Lung (tissue), 12 donors: ENCODE measurements around the gene GPR107. TPM values are rescaled to one million over a fixed set of nuclear protein-coding genes. Genes with fewer than 3 reads are reported as not detected.
"Not testable (repeated sequence)": the region's sequence is repeated elsewhere in the genome, so short reads cannot be mapped to it uniquely, and the experiment has no call there.

ENCODE experiments used
- ATAC-seq: fragments of 200-7000 bp; cut with Tn5 transposase; one replicate; pipeline ENCODE4 v1.9.1; 2020; ENCODE audit warnings: moderate number of reproducible peaks; ENCODE audit not compliant: insufficient read depth, low FRiP score
- DNase-seq, 3 donors: peaks; one replicate each; pipeline ENCODE4 v3.0.0-alpha.2; 2013 to 2017
- H3K27ac ChIP-seq, 2 donors: one replicate each; pipeline ENCODE4 v1.5.1; 2013; ENCODE audit warnings: mild to moderate bottlenecking in 2 of 2, moderate library complexity in 2 of 2, control low read depth in 1 of 2, inconsistent platforms in 1 of 2, low read depth in 1 of 2, low read length in 1 of 2
- H3K27me3 ChIP-seq, 3 donors: one replicate each; pipeline ENCODE4 v1.5.1; 2013; ENCODE audit warnings: low read length in 2 of 3; ENCODE audit not compliant: control insufficient read depth in 3 of 3, insufficient read depth in 3 of 3
- H3K36me3 ChIP-seq, 4 donors: one replicate each; pipeline ENCODE4 v1.5.1; 2013; ENCODE audit warnings: low read length in 4 of 4, mild to moderate bottlenecking in 1 of 4, moderate library complexity in 1 of 4; ENCODE audit not compliant: control insufficient read depth in 4 of 4, insufficient read depth in 4 of 4
- H3K4me1 ChIP-seq, 5 donors: one replicate each; pipeline ENCODE4 v1.5.1; 2013; ENCODE audit warnings: low read length in 5 of 5, mild to moderate bottlenecking in 2 of 5, moderate library complexity in 1 of 5; ENCODE audit not compliant: control insufficient read depth in 5 of 5, insufficient read depth in 5 of 5
- H3K4me3 ChIP-seq: one replicate; pipeline ENCODE4 v1.5.1; 2013; ENCODE audit warnings: mild to moderate bottlenecking, control low read depth, moderate library complexity
- H3K9ac ChIP-seq, 2 donors: one replicate each; pipeline ENCODE4 v1.5.1; 2013; ENCODE audit warnings: low read length in 2 of 2, control low read depth in 1 of 2; ENCODE audit not compliant: insufficient read depth in 1 of 2
- H3K9me3 ChIP-seq, 4 donors: one replicate each; pipeline ENCODE4 v1.5.1; 2013; ENCODE audit warnings: low read length in 3 of 4, mild to moderate bottlenecking in 1 of 4, moderate library complexity in 1 of 4; ENCODE audit not compliant: control insufficient read depth in 4 of 4, insufficient read depth in 3 of 4
- WGBS, 2 donors: extraction: QIAGEN DNeasy Blood & Tissue Kit; methylation state at CpG; one replicate each; pipeline ENCODE4 v1.1.7; 2013; 5-methylcytosine and 5-hydroxymethylcytosine counted together
- polyA plus RNA-seq, 2 donors: library from polyadenylated mRNA; stranded (reverse); fragments of 200-250 nt; gene quantifications; one replicate each; pipeline ENCODE4 v1.2.1, GENCODE V29; 2013
- total RNA-seq, 2 donors: library from RNA; depleted of rRNA in 1 of 2; stranded (reverse); fragments of >200 nt in 1 of 2; gene quantifications; one replicate each; pipeline ENCODE4 v1.2.1, GENCODE V29; 2014 to 2021
- TF ChIP-seq, protein P1 (sequence below): IDR thresholded peaks from 2 replicates; pipeline ENCODE4 v1.5.1; 2012; ENCODE audit warnings: mild to moderate bottlenecking; ENCODE audit errors: control extremely low read depth, extremely low read depth
- donor health status: control.
- donor health status: control.
- donor health status: Bipolar disorder and iron deficiency.
- donor health status: healthy.
- donor health status: DM: yes; HTN: yes; CAD: no.

Gene GPR107
- total and polyA plus RNA-seq, 4 donors: 11.0 to 180 (median 33.2) TPM

DNA sequence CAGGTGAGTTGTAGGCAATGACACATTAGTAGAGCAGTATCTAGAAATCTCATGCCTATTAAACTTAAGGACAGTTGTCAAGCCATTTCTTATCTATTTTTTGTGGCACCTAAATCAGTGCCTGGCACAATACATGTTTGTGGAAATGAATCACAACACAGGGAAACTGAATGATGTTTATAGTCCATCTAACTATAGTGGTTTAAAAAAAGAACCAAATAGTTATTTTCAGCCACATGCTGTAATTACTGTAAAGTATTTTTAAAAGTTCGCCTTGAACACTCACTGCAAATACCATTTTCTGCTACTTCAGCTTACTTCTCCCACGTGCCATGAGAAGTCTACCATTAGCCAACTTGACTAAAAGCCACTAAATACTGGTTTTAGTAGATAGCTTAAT lies 32.6 kb upstream of the GPR107 start:
- WGBS, 2 donors: 58 to 81% methylated on average over 2 of the region's 2 CpGs
- TF ChIP-seq, protein P1, sequence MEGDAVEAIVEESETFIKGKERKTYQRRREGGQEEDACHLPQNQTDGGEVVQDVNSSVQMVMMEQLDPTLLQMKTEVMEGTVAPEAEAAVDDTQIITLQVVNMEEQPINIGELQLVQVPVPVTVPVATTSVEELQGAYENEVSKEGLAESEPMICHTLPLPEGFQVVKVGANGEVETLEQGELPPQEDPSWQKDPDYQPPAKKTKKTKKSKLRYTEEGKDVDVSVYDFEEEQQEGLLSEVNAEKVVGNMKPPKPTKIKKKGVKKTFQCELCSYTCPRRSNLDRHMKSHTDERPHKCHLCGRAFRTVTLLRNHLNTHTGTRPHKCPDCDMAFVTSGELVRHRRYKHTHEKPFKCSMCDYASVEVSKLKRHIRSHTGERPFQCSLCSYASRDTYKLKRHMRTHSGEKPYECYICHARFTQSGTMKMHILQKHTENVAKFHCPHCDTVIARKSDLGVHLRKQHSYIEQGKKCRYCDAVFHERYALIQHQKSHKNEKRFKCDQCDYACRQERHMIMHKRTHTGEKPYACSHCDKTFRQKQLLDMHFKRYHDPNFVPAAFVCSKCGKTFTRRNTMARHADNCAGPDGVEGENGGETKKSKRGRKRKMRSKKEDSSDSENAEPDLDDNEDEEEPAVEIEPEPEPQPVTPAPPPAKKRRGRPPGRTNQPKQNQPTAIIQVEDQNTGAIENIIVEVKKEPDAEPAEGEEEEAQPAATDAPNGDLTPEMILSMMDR: no peak
- no peak for ATAC-seq

DNA sequence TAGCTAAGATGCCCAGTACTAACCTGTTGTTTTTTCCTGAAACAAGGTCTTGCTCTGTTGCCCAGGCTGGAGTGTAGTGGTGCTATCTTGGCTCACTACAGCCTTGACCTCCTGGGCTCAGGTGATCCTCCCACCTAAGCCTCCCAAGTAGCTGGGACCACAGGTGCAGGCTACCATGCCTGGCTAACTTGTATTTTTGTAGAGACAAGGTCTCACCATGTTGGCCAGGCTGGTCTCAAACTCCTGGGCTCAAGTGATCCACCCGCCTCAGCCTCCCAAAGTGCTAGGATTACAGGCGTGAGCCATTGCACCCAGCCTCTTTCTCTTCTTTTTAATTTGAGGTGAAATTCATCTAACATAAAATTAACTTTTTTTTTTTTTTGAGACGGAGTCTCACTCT lies 31.9 kb upstream of the GPR107 start:
- H3K27ac ChIP-seq, H3K27me3 ChIP-seq, H3K4me3 ChIP-seq, H3K9me3 ChIP-seq, DNase-seq, H3K9ac ChIP-seq, H3K4me1 ChIP-seq, ATAC-seq, H3K36me3 ChIP-seq: not testable (repeated sequence)
- 96 to 98% methylated on average over 3 of the region's 3 CpGs for WGBS, 2 donors

More for the DNA sequence above, 32.6 kb upstream of the GPR107 start:
- Histone ChIP-seq H3K4me3 (no peak overlapping the region), H3K9me3 (peaks cover 0 to 2% (median 0%) of the 10 kb centered on the region in 4 donors), H3K27me3 (no peaks in the 10 kb centered on the region), H3K9ac (no peak overlapping the region), H3K27ac (no peak overlapping the region), H3K36me3 (no peaks in the 10 kb centered on the region), H3K4me1 (peaks cover 0 to 4% (median 2%) of the 10 kb centered on the region in 5 donors)
- no peak for DNase-seq

DNA sequence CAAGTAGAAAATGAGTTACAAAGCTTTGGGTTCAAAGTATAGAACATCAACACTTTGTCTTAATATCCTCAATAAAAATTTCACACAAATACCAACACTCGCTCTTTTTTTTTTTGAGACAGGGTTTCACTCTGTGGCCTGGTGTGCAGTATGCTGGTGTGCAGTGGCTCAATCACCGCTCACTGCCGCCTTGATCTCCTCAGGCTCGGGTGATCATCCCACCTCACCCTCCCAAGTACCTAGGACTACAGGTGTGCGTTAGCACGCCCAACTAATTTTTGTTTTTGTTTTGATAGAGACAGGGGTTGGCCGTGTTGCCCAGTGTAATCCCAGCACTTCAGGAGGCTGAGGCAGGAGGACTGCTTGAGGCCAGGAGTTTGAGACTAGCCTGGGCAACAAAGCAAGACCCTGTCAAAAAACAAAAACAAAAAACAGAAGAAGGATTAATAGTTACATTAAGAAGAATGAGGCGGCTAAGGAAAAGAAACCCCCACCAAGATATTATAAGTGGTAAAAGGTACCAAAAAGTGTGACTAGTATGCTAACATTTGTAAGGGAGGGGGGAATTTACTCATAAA lies 31.1 kb upstream of the GPR107 start:
- H3K27me3 ChIP-seq: no peaks in the 10 kb centered on the region
- TF ChIP-seq, protein P1: no peak
- ATAC-seq (no peak), DNase-seq (no peak)
- H3K4me1 ChIP-seq: peaks cover 0 to 3% (median 2%) of the 10 kb centered on the region in 5 donors
- H3K4me3 ChIP-seq: no peak overlapping the region
- no peak overlapping the region for H3K9ac ChIP-seq
- peaks cover 0 to 3% (median 0%) of the 10 kb centered on the region in 4 donors for H3K9me3 ChIP-seq
- no peak overlapping the region for H3K27ac ChIP-seq
- H3K36me3 ChIP-seq: no peaks in the 10 kb centered on the region
- WGBS, 2 donors: 81 to 84% methylated on average over 8 of the region's 8 CpGs

DNA sequence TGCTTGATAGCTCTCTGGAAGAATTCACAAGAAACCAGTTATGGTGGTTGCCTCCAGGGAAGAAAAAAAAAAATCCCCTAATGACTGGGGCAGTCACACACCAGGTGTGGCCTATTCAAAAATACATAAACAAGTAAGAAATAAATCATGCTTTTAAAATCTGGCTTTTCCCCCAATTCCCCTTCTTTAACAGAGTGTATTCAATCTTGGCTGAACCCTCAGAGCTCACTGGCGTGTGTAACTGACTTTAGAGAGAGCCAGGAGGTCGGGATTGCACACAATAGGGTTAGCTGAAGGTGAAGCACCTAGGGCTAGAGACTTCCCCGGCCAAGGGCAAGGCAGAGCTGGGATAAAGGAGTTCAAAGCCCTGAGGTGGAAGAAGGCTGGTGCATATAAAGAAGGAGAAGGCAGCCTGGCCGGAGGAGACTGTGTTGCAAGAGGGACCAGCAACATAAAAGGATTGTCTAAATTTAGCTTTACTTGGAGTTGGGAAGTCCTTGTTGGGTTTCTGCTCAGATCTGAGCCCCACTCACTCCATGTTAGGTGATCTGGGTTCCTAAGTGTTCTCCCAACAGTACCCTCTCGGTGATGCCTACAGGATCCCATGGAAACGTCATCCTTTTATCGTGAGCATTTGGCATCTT lies 30.4 kb upstream of the GPR107 start:
- H3K36me3 ChIP-seq: no peaks in the 10 kb centered on the region
- no peaks in the 10 kb centered on the region for H3K27me3 ChIP-seq
- no peak overlapping the region for H3K27ac ChIP-seq
- TF ChIP-seq, protein P1: no peak
- WGBS, 2 donors: 68 to 75% methylated on average over 7 of the region's 7 CpGs
- peaks cover 0 to 3% (median 2%) of the 10 kb centered on the region in 5 donors for H3K4me1 ChIP-seq
- DNase-seq (no peak), ATAC-seq (no peak)
- no peak overlapping the region for H3K9ac ChIP-seq
- H3K4me3 ChIP-seq: no peak overlapping the region
- peaks cover 0 to 3% (median 0%) of the 10 kb centered on the region in 4 donors for H3K9me3 ChIP-seq
